Upper lobe of left lung (tissue), 6 donors: Measurements from ENCODE around the gene CDH13. TPM values are rescaled to one million over a fixed set of nuclear protein-coding genes. Genes with fewer than 3 reads are reported as not detected.

Experiments
- ATAC-seq, 2 donors: fragments of 200-7000 bp; cut with Tn5 transposase; one replicate each; pipeline ENCODE4 v1.9.1; 2022; ENCODE audit warnings: mild to moderate bottlenecking in 2 of 2, moderate library complexity in 2 of 2; ENCODE audit not compliant: low FRiP score in 2 of 2
- DNase-seq, 2 donors: peaks; one replicate each; pipeline ENCODE4 v3.0.0-alpha.2; 2019 to 2020
- H3K27ac ChIP-seq, 4 donors: fragments of 200-600 bp; sonication (generic); one replicate each; pipeline ENCODE4 v1.5.1; 2016 to 2019
- H3K27me3 ChIP-seq, 4 donors: fragments of 200-600 bp; sonication (generic); one replicate each; pipeline ENCODE4 v1.5.1; 2017 to 2019
- H3K36me3 ChIP-seq, 4 donors: fragments of 200-600 bp; sonication (generic); one replicate each; pipeline ENCODE4 v1.5.1; 2016 to 2019
- H3K4me1 ChIP-seq, 4 donors: fragments of 200-600 bp; sonication (generic); one replicate each; pipeline ENCODE4 v1.5.1; 2018 to 2019
- H3K4me3 ChIP-seq, 4 donors: fragments of 200-600 bp; sonication (generic); one replicate each; pipeline ENCODE4 v1.5.1; 2017 to 2019; ENCODE audit warnings: mild to moderate bottlenecking in 2 of 4, moderate library complexity in 1 of 4
- H3K9me3 ChIP-seq, 4 donors: fragments of 200-600 bp; sonication (generic); one replicate each; pipeline ENCODE4 v1.5.1; 2018 to 2019
- CTCF ChIP-seq, 6 experiments: fragments of 450-650 bp in 4 of 6; fragments of 200-600 bp in 2 of 6; sonication (generic) in 2 of 6; IDR thresholded peaks; one replicate each; pipeline ENCODE4 v1.5.1; 2016 to 2019; ENCODE audit warnings: antibody characterized with exemption in 6 of 6
- EP300 ChIP-seq, 4 donors: sonication (generic); formaldehyde crosslinking; IDR thresholded peaks; one replicate each; pipeline ENCODE4 v1.5.1; 2017; ENCODE audit warnings: antibody characterized with exemption in 4 of 4, control low read depth in 2 of 4
- POLR2A ChIP-seq, 4 donors: fragments of 450-650 bp; IDR thresholded peaks; one replicate each; pipeline ENCODE4 v1.5.1; 2016 to 2017; ENCODE audit warnings: antibody characterized with exemption in 4 of 4, mild to moderate bottlenecking in 2 of 4
- POLR2AphosphoS5 ChIP-seq, 2 donors: sonication (generic); formaldehyde crosslinking; IDR thresholded peaks; one replicate each; pipeline ENCODE4 v1.5.1; 2017; ENCODE audit warnings: antibody characterized with exemption in 2 of 2
- WGBS, 2 donors: methylation state at CpG; one replicate each; pipeline ENCODE4 v1.1.5; 2017 to 2018; 5-methylcytosine and 5-hydroxymethylcytosine counted together
- total RNA-seq, 6 donors: library from RNA; depleted of rRNA in 4 of 6; stranded (reverse); fragments of >200 nt in 4 of 6; gene quantifications; one replicate each; pipeline versions ENCODE4 v1.1.0 to v1.2.1, GENCODE V29; 2016 to 2021
- donor health status: DM: no; HTN: no; CAD: no; lungs with moderate emphysema.
- donor health status: DM: no; HTN: yes; CAD: no; lungs with severe emphysema.

CDH13 gene
- total RNA-seq, 6 donors from 2014 or later = 11.3 to 39.8 (median 19.9) TPM

- no peak for ATAC-seq
- Histone ChIP-seq H3K27me3 (no peaks in the 10 kb centered on the region), H3K27ac (no peak overlapping the region), H3K9me3 (no peaks in the 10 kb centered on the region), H3K4me3 (no peak overlapping the region), H3K4me1 (no peaks in the 10 kb centered on the region), H3K36me3 (no peaks in the 10 kb centered on the region)
- no peak for TF ChIP-seq POLR2A (IDR thresholded peaks at IDR 0.05)
- TF ChIP-seq CTCF (IDR thresholded peaks at IDR 0.05) = no peak
- TF ChIP-seq POLR2AphosphoS5 (IDR thresholded peaks at IDR 0.05) = no peak
- no peak for TF ChIP-seq EP300 (IDR thresholded peaks at IDR 0.05)
- WGBS, 2 donors = 89 to 93% methylated on average over 6 of the region's 6 CpGs
- DNase-seq = no peak
These were observed 1117.0 kb downstream of the CDH13 start for GRCh38 chr16:83743720-83744119.

GRCh38 chr16:83744441-83744981 is 1117.7 kb downstream of the CDH13 start:
- TF ChIP-seq CTCF (IDR thresholded peaks at IDR 0.05) (no peak), EP300 (IDR thresholded peaks at IDR 0.05) (peak in 1 of 4 donors; percentile 12), POLR2A (IDR thresholded peaks at IDR 0.05) (no peak), POLR2AphosphoS5 (IDR thresholded peaks at IDR 0.05) (no peak)
- DNase-seq (peak; percentile 65 to 75), ATAC-seq (peak; percentile 70 to 89)
- Histone ChIP-seq H3K27ac (no peak overlapping the region), H3K9me3 (no peaks in the 10 kb centered on the region), H3K36me3 (no peaks in the 10 kb centered on the region), H3K4me3 (no peak overlapping the region), H3K27me3 (no peaks in the 10 kb centered on the region), H3K4me1 (no peaks in the 10 kb centered on the region)
- 50 to 54% methylated on average over 10 to 12 of the region's 12 CpGs for WGBS, 2 donors

GRCh38 chr16:83746611-83747010 is 1119.8 kb downstream of the CDH13 start:
- no peak for DNase-seq
- H3K27ac ChIP-seq = no peak overlapping the region
- H3K4me1 ChIP-seq = no peaks in the 10 kb centered on the region
- no peak overlapping the region for H3K4me3 ChIP-seq
- no peaks in the 10 kb centered on the region for H3K27me3 ChIP-seq
- no peaks in the 10 kb centered on the region for H3K9me3 ChIP-seq
- TF ChIP-seq POLR2AphosphoS5 (IDR thresholded peaks at IDR 0.05) (no peak), EP300 (IDR thresholded peaks at IDR 0.05) (no peak), POLR2A (IDR thresholded peaks at IDR 0.05) (no peak)
- no peak for ATAC-seq
- no peaks in the 10 kb centered on the region for H3K36me3 ChIP-seq

GRCh38 chr16:83747936-83748335 is 1121.2 kb downstream of the CDH13 start:
- H3K4me1 ChIP-seq = no peaks in the 10 kb centered on the region
- H3K27ac ChIP-seq = no peak overlapping the region
- no peaks in the 10 kb centered on the region for H3K27me3 ChIP-seq
- H3K36me3 ChIP-seq = no peaks in the 10 kb centered on the region
- no peak overlapping the region for H3K4me3 ChIP-seq
- DNase-seq (no peak), ATAC-seq (no peak)
- 69 to 81% methylated on average over 3 of the region's 3 CpGs for WGBS, 2 donors
- H3K9me3 ChIP-seq = no peaks in the 10 kb centered on the region
- TF ChIP-seq POLR2AphosphoS5 (IDR thresholded peaks at IDR 0.05) (no peak), EP300 (IDR thresholded peaks at IDR 0.05) (no peak), POLR2A (IDR thresholded peaks at IDR 0.05) (no peak), CTCF (IDR thresholded peaks at IDR 0.05) (no peak)

- H3K27ac ChIP-seq = no peak overlapping the region
- TF ChIP-seq EP300 (IDR thresholded peaks at IDR 0.05) (no peak), POLR2AphosphoS5 (IDR thresholded peaks at IDR 0.05) (no peak), CTCF (IDR thresholded peaks at IDR 0.05) (no peak), POLR2A (IDR thresholded peaks at IDR 0.05) (no peak)
- H3K4me1 ChIP-seq = no peaks in the 10 kb centered on the region
- H3K9me3 ChIP-seq = peaks cover 0 to 17% (median 3%) of the 10 kb centered on the region in 4 donors
- DNase-seq (no peak), ATAC-seq (no peak)
- H3K4me3 ChIP-seq = no peak overlapping the region
- H3K27me3 ChIP-seq = no peaks in the 10 kb centered on the region
- H3K36me3 ChIP-seq = no peaks in the 10 kb centered on the region
These were observed 1128.6 kb downstream of the CDH13 start for GRCh38 chr16:83755391-83755790.
